ENCODE measurements around the gene SPSB1.

Gene SPSB1

GRCh38 chr1:9345471-9345870, 52.8 kb downstream of the SPSB1 start:
- no peak for DNase-seq (ENCODE audit: low spot score)

GRCh38 chr1:9345922-9346321, 53.2 kb downstream of the SPSB1 start:
- no peak for DNase-seq (ENCODE audit: low spot score)

- no peak for DNase-seq (ENCODE audit: low spot score)
Measured at GRCh38 chr1:9346566-9346965, 53.9 kb downstream of the SPSB1 start.

GRCh38 chr1:9347095-9347850, 54.6 kb downstream of the SPSB1 start:
- no peak for DNase-seq (ENCODE audit: low spot score)

GRCh38 chr1:9349331-9349851, 56.7 kb downstream of the SPSB1 start:
- no peak for DNase-seq (ENCODE audit: low spot score)

GRCh38 chr1:9350013-9350908, 57.6 kb downstream of the SPSB1 start:
- no peak for DNase-seq (ENCODE audit: low spot score)

- DNase-seq (ENCODE audit: low spot score), result no peak
Measured at GRCh38 chr1:9350960-9351359, 58.3 kb downstream of the SPSB1 start.

- no peak for DNase-seq (ENCODE audit: low spot score)
Measured at GRCh38 chr1:9351654-9352271, 59.1 kb downstream of the SPSB1 start.

GRCh38 chr1:9352377-9353134, 59.9 kb downstream of the SPSB1 start:
- DNase-seq (ENCODE audit: low spot score), result no peak

GRCh38 chr1:9355503-9355902, 62.8 kb downstream of the SPSB1 start:
- no peak for DNase-seq (ENCODE audit: low spot score)

GRCh38 chr1:9356021-9356420, 63.3 kb downstream of the SPSB1 start:
- DNase-seq (ENCODE audit: low spot score), result no peak

GRCh38 chr1:9356829-9357466, 64.3 kb downstream of the SPSB1 start:
- DNase-seq (ENCODE audit: low spot score), result no peak

- DNase-seq (ENCODE audit: low spot score), result no peak
Measured at GRCh38 chr1:9357958-9358357, 65.3 kb downstream of the SPSB1 start.

- no peak for DNase-seq (ENCODE audit: low spot score)
Measured at GRCh38 chr1:9360371-9361064, 67.8 kb downstream of the SPSB1 start.

- no peak for DNase-seq (ENCODE audit: low spot score)
Measured at GRCh38 chr1:9361630-9362260, 69.1 kb downstream of the SPSB1 start.

- DNase-seq (ENCODE audit: low spot score), result no peak
Measured at GRCh38 chr1:9362488-9362887, 69.8 kb downstream of the SPSB1 start.

- no peak for DNase-seq (ENCODE audit: low spot score)
Measured at GRCh38 chr1:9363061-9363471, 70.4 kb downstream of the SPSB1 start.

- no peak for DNase-seq (ENCODE audit: low spot score)
Measured at GRCh38 chr1:9366298-9366697, 73.6 kb downstream of the SPSB1 start.

GRCh38 chr1:9366943-9367780, 74.5 kb downstream of the SPSB1 start:
- no peak for DNase-seq (ENCODE audit: low spot score)

Data from CD4-positive, alpha-beta T cell treated with Interleukin-15 for 4 hours (primary cell).